D341Med (cell line): Measurements from ENCODE around the gene CDH4.

Experiments used
- DNase-seq: peaks from one replicate; pipeline ENCODE4 v3.0.0; 2012; ENCODE audit warnings: low spot score

The CDH4 gene

DNA sequence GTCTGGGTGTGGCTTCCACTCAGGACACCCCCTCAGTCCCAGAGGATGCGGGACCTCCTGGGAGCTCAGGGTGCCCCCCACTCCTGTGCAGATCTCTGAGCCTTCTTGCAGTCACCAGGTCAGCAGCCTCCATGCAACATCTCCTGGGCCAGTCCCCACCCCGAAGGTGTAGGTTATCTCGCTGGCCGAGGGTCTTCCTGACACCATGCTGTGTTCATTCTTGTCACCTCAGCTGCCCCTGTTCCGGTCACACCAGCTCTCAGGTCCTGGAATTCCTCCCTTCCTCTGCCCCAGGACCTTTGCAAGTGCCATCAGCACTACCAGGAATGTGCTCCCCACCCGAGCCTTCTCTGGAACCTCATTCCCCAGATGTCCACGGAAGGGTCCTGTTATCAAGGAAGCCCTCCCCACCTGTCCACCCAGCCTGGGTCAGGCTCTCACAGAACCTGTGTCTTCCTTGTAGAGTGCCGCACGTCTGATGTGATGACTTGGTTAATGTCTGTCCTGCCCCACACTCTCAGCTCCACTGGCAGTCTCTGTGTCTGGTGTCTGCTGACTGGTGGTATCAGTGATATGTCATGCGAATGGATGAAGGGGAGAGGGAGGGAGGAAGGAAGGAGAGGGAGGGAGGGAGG is 484.1 kb downstream of the CDH4 start:
- no peak for DNase-seq

- no peak for DNase-seq
Measured at GRCh38 chr20:61736751-61737310, 484.8 kb downstream of the CDH4 start.

DNA sequence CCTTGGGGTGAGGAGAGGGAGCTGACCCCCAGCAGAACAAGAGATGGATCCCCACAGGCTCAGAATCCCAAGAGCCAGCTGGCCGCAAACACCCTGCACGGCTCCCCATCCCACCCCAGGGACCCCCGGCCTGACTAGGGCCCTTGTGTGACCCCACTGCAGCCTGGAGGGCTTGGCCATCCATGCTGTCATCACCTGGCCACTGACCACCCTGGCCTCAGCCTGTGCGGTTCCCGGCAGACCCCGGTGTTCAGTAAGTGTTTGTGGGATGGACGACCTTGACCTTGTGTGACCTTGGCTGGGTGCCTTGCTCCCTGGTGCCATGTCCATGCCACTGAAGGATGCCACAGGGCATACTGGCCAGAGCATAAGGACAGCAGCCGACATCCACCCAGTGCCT is 485.3 kb downstream of the CDH4 start:
- no peak for DNase-seq

DNA sequence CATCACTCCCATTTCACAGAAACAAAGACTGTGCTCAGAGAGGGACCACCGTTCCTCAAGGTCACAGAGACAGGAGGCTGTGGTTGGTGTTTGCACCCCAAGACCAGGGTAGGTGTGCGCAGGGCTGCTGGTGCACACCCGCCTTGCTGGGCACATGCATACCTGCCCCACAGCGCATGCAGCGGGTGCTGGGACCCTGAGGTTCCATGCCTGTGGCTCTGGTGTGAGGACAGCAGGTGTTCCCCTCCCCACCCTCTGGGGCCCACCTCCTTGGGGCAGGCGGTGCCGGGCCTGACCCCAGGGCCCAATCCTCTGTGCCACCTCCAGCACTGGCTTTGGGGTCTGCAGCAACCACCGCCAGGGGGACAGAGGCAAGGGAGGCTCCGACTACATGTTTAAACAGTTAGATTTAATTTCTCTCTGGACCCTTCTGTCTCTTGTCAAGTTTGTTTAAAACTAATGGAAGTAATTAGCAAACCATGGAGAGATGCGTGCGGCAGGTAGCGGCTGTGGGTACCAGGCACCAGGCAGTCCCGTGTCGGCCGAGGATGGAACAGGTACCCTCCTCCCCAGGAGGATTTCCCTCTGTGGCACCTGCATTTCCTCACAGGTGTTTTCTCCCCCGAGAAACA is 485.9 kb downstream of the CDH4 start:
- no peak for DNase-seq

GRCh38 chr20:61738601-61739069 is 486.6 kb downstream of the CDH4 start:
- DNase-seq: no peak

DNA sequence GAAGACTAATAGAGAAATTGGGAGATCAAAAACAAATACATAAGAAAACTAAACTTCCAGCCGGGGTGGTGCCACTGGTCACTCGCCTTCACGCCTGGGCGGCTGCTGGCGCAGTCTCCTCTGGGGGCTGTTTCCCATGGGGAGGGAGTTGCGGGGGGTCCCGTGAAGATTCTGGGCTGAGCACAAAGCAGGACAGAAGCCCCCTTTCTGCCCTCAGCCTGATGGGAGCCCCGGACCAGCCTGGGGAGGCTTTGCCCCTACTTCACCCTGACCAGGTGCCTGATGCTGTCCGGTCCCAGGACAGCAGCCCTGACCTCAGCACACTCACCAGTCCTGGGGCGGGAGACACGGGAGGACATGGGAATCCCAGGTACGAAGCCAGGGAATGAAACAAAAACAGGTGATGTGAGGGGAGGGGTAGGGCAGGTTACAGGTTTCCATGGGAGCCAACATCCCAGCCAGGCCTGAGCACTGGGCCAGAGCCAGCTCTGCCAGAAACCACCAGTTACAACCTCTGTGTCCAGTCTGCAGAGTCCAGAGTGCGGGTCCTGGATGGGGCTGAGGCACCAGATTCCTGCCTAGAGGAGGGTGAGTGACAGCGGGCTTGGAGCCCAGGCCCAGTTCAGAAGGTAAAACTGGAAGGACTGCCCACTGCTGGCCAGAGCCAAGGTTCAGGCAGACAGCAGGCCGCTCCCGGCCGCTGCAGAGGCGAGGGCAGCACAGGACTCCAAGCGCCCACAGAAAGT is 487.2 kb downstream of the CDH4 start:
- no peak for DNase-seq

GRCh38 chr20:61739832-61740118 is 487.7 kb downstream of the CDH4 start:
- no peak for DNase-seq

- no peak for DNase-seq
Measured at GRCh38 chr20:61742097-61742825, 490.2 kb downstream of the CDH4 start.

GRCh38 chr20:61743606-61744005 is 491.5 kb downstream of the CDH4 start:
- no peak for DNase-seq

DNA sequence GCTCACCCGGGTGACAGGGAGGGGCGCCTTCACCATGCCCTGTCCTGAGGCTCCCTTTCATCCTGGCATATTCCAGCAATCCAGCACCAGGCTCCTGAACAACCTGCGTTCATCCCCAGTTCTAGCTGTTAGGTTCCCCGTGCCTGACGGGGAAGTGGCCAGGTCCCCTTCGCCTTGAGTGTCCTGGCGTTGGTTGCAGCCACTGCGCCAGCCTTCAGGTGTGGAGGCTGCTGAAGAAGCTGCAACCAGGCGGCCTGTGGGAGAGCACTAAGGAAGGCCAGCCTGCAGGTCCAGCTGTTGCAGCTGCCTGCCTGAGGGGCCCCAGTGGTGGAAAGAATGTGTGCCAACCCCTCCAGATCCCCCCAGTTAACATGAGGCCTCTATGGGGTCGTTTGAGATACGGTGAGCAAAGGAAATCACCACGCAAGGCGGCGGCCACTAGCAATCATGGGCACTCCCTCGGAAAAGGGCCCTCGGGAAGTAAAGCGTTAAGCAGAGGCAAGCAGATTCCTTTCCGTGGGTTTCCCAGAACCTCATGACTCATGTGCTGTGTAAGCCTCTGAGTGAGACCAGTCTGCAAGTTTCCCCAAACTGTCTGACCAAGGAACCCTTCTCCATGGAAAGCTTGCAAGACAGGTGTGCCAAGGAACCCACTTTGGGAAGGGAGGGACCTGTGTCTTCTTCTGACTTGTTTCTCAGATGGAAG is 492.8 kb downstream of the CDH4 start:
- DNase-seq: no peak

GRCh38 chr20:61745397-61746146 is 493.5 kb downstream of the CDH4 start:
- no peak for DNase-seq

- DNase-seq: no peak
Measured at GRCh38 chr20:61746147-61746646, 494.1 kb downstream of the CDH4 start.

DNA sequence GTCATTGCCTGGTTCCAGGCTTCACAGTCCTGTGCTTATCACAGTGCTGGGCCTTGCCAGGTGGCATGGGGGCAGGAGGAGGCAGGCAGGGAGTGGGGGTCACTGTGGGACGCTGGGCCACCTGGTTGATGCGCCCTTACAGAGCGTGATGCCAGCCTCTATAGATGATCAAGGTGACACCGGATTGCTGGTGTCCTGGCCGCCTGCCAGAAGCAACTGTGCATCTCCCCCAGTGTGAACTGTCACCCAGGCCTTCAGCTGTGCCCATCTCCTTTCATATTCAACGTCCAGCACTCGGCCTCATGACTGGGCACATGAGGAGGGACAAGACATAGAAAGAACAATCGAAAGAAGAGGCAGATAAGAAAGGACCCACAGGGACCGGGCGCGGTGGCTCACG is 494.7 kb downstream of the CDH4 start:
- DNase-seq: no peak

- DNase-seq: no peak
Measured at GRCh38 chr20:61748376-61748775, 496.3 kb downstream of the CDH4 start.

DNA sequence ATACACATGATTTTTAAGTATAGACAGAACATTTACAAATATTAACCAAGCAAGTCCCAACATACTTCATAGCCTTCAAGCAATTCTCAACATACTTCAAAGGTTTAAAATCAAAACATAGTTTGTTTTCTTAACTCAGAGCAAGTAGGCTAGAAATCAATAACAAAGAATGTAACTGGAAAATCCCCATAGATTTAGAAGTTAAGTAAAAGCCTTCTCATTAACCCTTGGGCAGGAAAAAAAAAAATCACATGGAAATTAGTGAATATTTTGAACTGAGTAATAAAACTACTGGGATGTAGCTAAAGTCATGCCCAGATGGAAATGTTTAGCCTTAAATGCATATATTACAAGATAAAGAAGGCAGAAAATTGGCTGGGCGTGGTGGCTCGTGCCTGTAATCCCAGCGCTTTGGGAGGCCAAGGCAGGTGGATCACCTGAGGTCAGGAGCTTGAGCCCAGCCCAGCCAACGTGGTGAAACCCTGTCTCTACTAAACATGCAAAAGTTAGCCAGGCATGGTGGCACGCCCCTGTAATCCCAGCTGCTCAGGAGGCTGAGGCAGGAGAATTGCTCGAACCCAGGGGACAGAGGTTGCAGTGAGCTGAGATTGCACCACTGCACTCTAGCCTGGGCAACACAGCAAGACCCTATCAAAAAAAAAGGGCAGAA is 497.5 kb downstream of the CDH4 start:
- no peak for DNase-seq

DNA sequence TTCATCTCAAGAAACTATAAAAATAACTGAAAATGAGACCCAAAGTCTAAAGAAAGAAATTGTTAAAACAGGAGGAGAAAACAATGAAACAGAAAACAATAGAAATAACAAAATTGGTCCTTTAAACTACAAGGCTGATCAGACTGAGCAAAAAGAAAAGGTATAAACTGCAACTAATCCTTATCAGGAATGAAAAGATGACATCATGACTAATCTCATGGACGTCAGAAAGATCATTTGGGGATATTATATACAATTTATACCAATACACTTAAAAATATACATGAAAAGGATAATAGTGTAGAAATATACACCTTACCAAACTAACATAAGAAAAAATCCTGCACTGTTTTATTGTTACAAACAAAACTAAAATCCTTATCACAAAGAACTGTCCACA is 498.0 kb downstream of the CDH4 start:
- DNase-seq: no peak

GRCh38 chr20:61752576-61752975 is 500.5 kb downstream of the CDH4 start:
- DNase-seq: no peak

DNA sequence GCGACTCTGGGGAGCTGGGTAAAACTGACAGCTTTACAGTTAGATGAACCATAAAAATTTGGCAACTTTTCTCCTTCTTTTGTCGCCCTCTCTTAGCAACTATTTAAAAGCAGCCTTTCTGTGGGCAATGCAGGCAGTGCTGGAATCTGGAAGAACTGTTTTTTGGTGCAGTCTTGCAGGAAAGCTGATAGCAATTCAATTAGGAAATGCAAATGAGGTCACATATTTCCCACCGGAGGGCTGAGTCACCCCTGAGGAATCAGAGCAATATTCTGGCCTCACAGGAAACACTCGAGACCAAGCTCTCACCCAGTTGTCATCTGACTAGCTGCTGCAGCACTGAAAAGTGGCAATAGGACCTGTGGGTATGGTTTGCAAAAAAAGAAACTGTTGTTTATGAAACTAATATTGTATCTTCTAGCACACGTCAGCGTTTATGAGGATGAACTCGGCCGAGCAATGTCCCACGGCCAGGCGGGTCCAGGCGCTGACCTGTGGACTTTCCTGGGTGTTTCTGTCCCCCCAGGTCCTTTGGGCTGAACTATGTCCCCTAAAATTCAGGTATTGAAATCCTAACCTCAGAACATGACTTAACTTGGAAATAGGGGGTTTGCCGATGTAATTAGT is 501.4 kb downstream of the CDH4 start:
- no peak for DNase-seq

DNA sequence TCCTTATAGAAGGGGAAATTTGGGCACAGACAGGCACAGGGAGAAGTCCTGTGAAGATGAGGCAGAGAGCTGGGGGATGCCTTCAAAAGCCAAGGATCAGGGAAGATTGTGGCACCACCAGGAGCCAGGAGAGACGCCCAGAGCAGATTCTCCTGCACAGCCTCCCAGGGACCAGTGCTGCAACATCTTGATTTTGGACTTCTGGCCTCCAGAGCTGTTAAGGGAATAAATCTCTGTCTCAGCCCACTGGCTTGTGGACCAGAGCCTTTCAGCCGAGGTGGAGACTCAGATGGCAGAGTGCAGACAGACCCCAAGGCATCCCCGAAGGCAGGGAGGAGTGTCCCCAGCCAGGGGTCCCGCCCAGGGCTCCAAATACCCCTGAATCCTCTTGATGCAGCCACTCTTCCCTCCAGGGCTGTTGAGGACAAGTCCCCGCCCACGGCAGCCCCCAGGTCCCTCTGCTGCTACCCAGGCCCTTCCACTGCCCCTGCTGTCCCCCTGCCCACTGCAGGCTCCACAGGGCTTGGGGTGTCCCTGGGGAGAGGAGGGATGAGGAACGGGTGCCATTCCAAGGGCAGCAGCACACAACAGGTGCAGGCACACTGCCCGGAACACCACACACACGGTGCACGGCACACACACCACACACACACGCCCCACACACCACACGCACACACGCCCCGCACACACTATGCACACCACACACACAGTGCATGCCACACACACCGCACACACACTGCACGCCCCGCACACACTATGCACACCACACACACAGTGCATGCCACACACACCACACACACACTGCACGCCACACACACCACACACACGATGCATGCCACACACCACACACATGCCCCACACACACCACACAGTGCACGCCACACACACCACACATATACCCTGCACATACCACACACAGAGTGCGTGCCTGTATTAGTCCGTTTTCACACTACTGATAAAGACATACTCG is 502.2 kb downstream of the CDH4 start:
- DNase-seq: no peak
